T-cell (primary cell): ENCODE data around the gene CCDC33. TPM values are rescaled to one million over a fixed set of nuclear protein-coding genes. Genes with fewer than 3 reads are reported as not detected.

Source experiments
- ATAC-seq, 4 experiments: fragments of 200-7000 bp in 3 of 4; fragments of 150-1000 bp in 1 of 4; cut with Tn5 transposase; replicated peaks in 1 of 4; 1 replicate in 3 of 4; 2 replicates in 1 of 4; pipeline ENCODE4 v1.10.0; 2021; ENCODE audit warnings: moderate library complexity in 3 of 4, mild to moderate bottlenecking in 2 of 4, moderate number of reproducible peaks in 1 of 4
- CTCF ChIA-PET, 2 donors: fragments of 300-600 bp; sonication (Branson Sonifier 250); formaldehyde crosslinking; loops; one replicate each; lab custom pipeline; 2022; ENCODE audit warnings: antibody characterized with exemption in 2 of 2; lab: Charles Lee
- POLR2A ChIA-PET, 2 donors: fragments of 300-600 bp; sonication (Branson Sonifier 250); formaldehyde crosslinking; loops; one replicate each; lab custom pipeline; 2022; ENCODE audit warnings: antibody characterized with exemption in 2 of 2; lab: Charles Lee
- DNase-seq, 35 experiments: peaks; one replicate each; pipeline versions ENCODE4 v3.0.0 to v3.0.0-alpha.2; 2013 to 2023
- H3K27ac ChIP-seq: one replicate; pipeline ENCODE4 v1.5.1; 2013; ENCODE audit warnings: low read length
- H3K27me3 ChIP-seq, 2 experiments: replicated peaks in 1 of 2; 1 replicate in 1 of 2; 2 replicates in 1 of 2; pipeline versions ENCODE4 v1.6.1 to v1.7.0; 2013; ENCODE audit warnings: low read length in 1 of 2, mixed read lengths in 1 of 2; ENCODE audit not compliant: control insufficient read depth in 2 of 2, insufficient read depth in 2 of 2; ENCODE audit errors: extremely low read depth in 1 of 2
- H3K36me3 ChIP-seq, 2 donors: 1 replicate in 1 of 2; 2 replicates in 1 of 2; pipeline versions ENCODE4 v1.6.1 to v1.7.0; 2013; ENCODE audit warnings: low read length in 1 of 2; ENCODE audit not compliant: control insufficient read depth in 2 of 2, insufficient read depth in 1 of 2; ENCODE audit errors: extremely low read depth in 1 of 2
- H3K4me1 ChIP-seq, 2 experiments: 1 replicate in 1 of 2; 2 replicates in 1 of 2; pipeline versions ENCODE4 v1.6.1 to v1.7.0; 2013; ENCODE audit warnings: low read length in 2 of 2, mixed read lengths in 1 of 2; ENCODE audit not compliant: insufficient read depth in 2 of 2, control insufficient read depth in 1 of 2; ENCODE audit errors: extremely low read depth in 1 of 2
- H3K4me3 ChIP-seq, 2 donors: 1 replicate in 1 of 2; 2 replicates in 1 of 2; pipeline versions ENCODE4 v1.5.1 to v1.7.0; 2013; ENCODE audit warnings: mild to moderate bottlenecking in 2 of 2, low read length in 1 of 2, moderate library complexity in 1 of 2; ENCODE audit not compliant: control insufficient read depth in 1 of 2; ENCODE audit errors: extremely low read depth in 1 of 2
- H3K9me3 ChIP-seq: 2 replicates; pipeline ENCODE4 v1.7.0; 2013
- H3K27ac Mint-ChIP-seq, 2 donors: one replicate each; pipeline ENCODE4 v1.8.0; 2020 to 2021; ENCODE audit warnings: mild to moderate bottlenecking in 2 of 2, mixed read lengths in 2 of 2
- H3K27me3 Mint-ChIP-seq, 2 donors: one replicate each; pipeline ENCODE4 v1.8.0; 2021 to 2022; ENCODE audit warnings: mixed read lengths in 2 of 2
- H3K36me3 Mint-ChIP-seq: one replicate; pipeline ENCODE4 v1.8.0; 2021; ENCODE audit warnings: mixed read lengths
- H3K4me1 Mint-ChIP-seq, 3 donors: one replicate each; pipeline ENCODE4 v1.8.0; 2020 to 2022; ENCODE audit warnings: mixed read lengths in 3 of 3, mild to moderate bottlenecking in 1 of 3
- H3K4me3 Mint-ChIP-seq, 3 donors: one replicate each; pipeline ENCODE4 v1.8.0; 2020 to 2022; ENCODE audit warnings: mild to moderate bottlenecking in 3 of 3, mixed read lengths in 3 of 3, moderate library complexity in 3 of 3
- H3K9me3 Mint-ChIP-seq, 3 donors: one replicate each; pipeline ENCODE4 v1.8.0; 2020 to 2022; ENCODE audit warnings: mixed read lengths in 3 of 3
- WGBS: methylation state at CpG from one replicate; pipeline ENCODE4 v1.1.5; 2013; ENCODE audit warnings: missing lambda C conversion rate; ENCODE audit not compliant: insufficient coverage; 5-methylcytosine and 5-hydroxymethylcytosine counted together
- total RNA-seq, 35 experiments: library from RNA in 6 of 35; stranded (reverse) in 6 of 35; fragments of 120-200 nt in 1 of 35; gene quantifications; one replicate each; pipeline versions ENCODE4 v1.2.1 to v1.2.4 and lab custom pipeline; 2013 to 2026

CCDC33 gene
- total RNA-seq, 5 donors from 2014 or later (not counting 1 experiment from before 2014, with no cell fraction given), result not detected

DNA sequence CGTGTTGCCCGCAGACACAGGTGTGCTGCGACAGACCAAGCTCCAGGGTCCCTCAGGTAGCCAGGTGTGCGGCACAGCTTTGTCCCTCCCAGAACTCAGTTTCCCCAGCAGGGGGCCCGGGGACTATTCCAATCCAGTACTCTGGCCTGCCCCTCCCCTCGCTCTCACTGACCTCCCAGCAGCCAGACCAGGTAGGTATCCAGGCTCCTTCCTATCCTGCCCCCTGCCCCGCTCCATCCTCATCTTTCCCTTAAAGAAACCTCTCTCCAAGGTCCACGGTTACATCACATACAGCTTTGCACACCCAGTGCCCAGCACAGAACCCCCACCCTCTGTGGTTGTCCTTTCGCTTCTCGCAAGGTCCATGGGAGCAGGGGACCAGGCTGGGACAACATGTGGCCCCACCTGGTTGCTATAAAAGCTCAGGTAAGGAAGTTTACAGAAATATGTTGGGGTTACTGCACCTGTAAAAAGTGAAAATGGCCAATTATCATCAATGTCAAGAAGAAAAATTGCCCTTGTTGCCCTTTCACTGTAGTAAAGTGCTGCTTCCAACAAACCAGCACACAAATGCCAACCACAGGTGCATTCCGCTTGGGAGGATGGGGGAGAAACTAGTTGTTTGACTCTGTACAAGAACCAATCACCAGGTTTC is 138.6 kb downstream of the CCDC33 start:
- Histone ChIP-seq H3K9me3 (no peaks in the 10 kb centered on the region), H3K36me3 (no peaks in the 10 kb centered on the region), H3K4me1 (peaks cover 6 to 25% of the 10 kb centered on the region in 2 experiments), H3K4me3 (peak overlapping the region; percentile 65 to 98), H3K27ac (no peak overlapping the region), H3K27me3 (peaks cover 0 to 7% of the 10 kb centered on the region in 2 experiments)
- ChIA-PET CTCF (interaction anchor here (0.6 to 4.2 kb wide), 8 partner anchors 10 to 326 kb away, joined by 3 to 25 read pairs (median 4); partner anchors contain the start of gene UBL7 (in 1 of the 2)), POLR2A (no interaction called here)
- Mint-ChIP-seq H3K36me3 (no peaks in the 10 kb centered on the region), H3K9me3 (no peaks in the 10 kb centered on the region), H3K27ac (peak overlapping the region; percentile 41 to 59), H3K4me3 (peak overlapping the region; percentile 80 to 86 (median 82)), H3K27me3 (peaks cover 6 to 7% of the 10 kb centered on the region in 2 donors), H3K4me1 (peaks cover 15 to 26% (median 18%) of the 10 kb centered on the region in 3 donors)
- DNase-seq, result peak in 2 of 35 experiments; percentile 15 to 26
- 19% methylated on average over 8 of the region's 11 CpGs for WGBS
- peak in 2 of 4 experiments; percentile 5 to 26 for ATAC-seq

GRCh38 chr15:74375303-74375693 is 139.2 kb downstream of the CCDC33 start:
- Histone ChIP-seq H3K27me3 (peaks cover 0 to 5% of the 10 kb centered on the region in 2 experiments), H3K4me3 (no peak overlapping the region), H3K9me3 (no peaks in the 10 kb centered on the region), H3K27ac (no peak overlapping the region), H3K4me1 (peaks cover 6 to 25% of the 10 kb centered on the region in 2 experiments), H3K36me3 (no peaks in the 10 kb centered on the region)
- CTCF ChIA-PET, result interaction anchor here (0.8 to 4.2 kb wide), 8 partner anchors 10 to 327 kb away, joined by 3 to 25 read pairs (median 4); partner anchors contain the start of gene UBL7 (in 1 of the 2)
- peaks cover 2 to 4% of the 10 kb centered on the region in 2 donors for H3K27me3 Mint-ChIP-seq
- H3K4me1 Mint-ChIP-seq, result peaks cover 15 to 26% (median 18%) of the 10 kb centered on the region in 3 donors
- DNase-seq (peak; percentile 44 to 87 (median 76)), ATAC-seq (no peak)
- WGBS, result 6% methylated on average over 6 of the region's 9 CpGs
- POLR2A ChIA-PET, result no interaction called here
- H3K4me3 Mint-ChIP-seq, result peak overlapping the region; percentile 80 to 86 (median 82)
- peak overlapping the region; percentile 41 to 59 for H3K27ac Mint-ChIP-seq
- H3K9me3 Mint-ChIP-seq, result no peaks in the 10 kb centered on the region
- H3K36me3 Mint-ChIP-seq, result no peaks in the 10 kb centered on the region

- Histone ChIP-seq H3K27me3 (peaks cover 0 to 8% of the 10 kb centered on the region in 2 experiments), H3K4me1 (peaks cover 6 to 25% of the 10 kb centered on the region in 2 experiments), H3K36me3 (no peaks in the 10 kb centered on the region), H3K9me3 (no peaks in the 10 kb centered on the region), H3K4me3 (no peak overlapping the region), H3K27ac (no peak overlapping the region)
- ATAC-seq (no peak), DNase-seq (no peak)
- Mint-ChIP-seq H3K27ac (no peak overlapping the region), H3K27me3 (no peaks in the 10 kb centered on the region), H3K36me3 (no peaks in the 10 kb centered on the region), H3K9me3 (no peaks in the 10 kb centered on the region), H3K4me3 (no peak overlapping the region), H3K4me1 (peaks cover 15 to 26% (median 18%) of the 10 kb centered on the region in 3 donors)
- ChIA-PET CTCF (interaction anchor here (0.5 to 4.2 kb wide), 7 partner anchors 9 to 822 kb away, joined by 3 to 25 read pairs (median 5); partner anchors contain the start of gene CYP1A1 (in 1 of the 2)), POLR2A (interaction anchor here in 1 of 2 donors (0.6 kb wide), 1 partner anchor 85 kb away, joined by 7 read pairs; the partner anchor contains the start of gene UBL7)
- WGBS, result no CpG with 5 or more reads among the region's 1 CpG
Observed at GRCh38 chr15:74376226-74376625, 140.1 kb downstream of the CCDC33 start.

DNA sequence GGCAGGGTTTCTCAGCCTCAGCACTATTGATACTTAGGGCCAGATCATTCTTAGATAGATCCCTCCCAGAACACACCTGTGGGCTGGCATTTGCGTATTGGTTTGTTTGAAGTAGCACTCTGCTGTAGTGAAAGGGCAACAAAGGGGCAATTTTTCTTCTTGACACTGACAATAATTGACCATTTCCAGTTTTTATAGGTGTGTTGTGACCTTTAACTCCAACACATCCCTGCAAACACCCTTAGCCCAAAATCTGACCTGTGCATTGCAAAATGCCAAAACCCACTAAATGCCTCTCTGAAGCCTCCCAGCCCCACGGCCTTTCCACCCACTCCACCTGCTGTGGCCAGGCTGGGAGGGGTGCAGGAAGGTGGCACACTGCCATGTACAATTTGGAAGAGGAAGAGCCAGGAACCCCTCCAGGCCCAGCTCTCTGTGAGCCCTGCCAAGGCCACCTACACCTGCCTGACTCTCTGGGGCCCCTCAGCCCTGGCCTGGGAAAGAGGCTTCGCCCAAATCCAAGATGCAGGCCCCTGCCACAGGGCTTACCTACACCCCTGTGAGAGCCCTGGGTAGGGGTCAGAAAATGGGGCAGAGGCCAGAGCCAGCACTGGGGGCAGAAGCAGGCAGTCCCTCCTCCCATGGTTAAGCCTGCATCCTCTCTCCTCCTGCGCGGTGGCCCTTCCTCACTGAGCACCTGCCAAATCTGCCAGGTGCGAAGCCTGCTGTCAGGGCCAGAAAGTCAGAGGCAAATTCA is 140.9 kb downstream of the CCDC33 start:
- ChIA-PET CTCF (no interaction called here), POLR2A (interaction anchor here in 1 of 2 donors (0.6 kb wide), 1 partner anchor 84 kb away, joined by 7 read pairs; the partner anchor contains the start of gene UBL7)
- Histone ChIP-seq H3K4me3 (no peak overlapping the region), H3K27ac (no peak overlapping the region), H3K36me3 (no peaks in the 10 kb centered on the region), H3K4me1 (peaks cover 6 to 25% of the 10 kb centered on the region in 2 experiments), H3K27me3 (peaks cover 0 to 9% of the 10 kb centered on the region in 2 experiments), H3K9me3 (no peaks in the 10 kb centered on the region)
- Mint-ChIP-seq H3K27me3 (no peaks in the 10 kb centered on the region), H3K36me3 (no peaks in the 10 kb centered on the region), H3K4me1 (peaks cover 15 to 26% (median 18%) of the 10 kb centered on the region in 3 donors), H3K4me3 (no peak overlapping the region), H3K27ac (peak overlapping the region in 1 of 2 donors; percentile 16), H3K9me3 (no peaks in the 10 kb centered on the region)
- DNase-seq, result no peak
- WGBS, result 100% methylated on average over 1 of the region's 6 CpGs
- no peak for ATAC-seq

DNA sequence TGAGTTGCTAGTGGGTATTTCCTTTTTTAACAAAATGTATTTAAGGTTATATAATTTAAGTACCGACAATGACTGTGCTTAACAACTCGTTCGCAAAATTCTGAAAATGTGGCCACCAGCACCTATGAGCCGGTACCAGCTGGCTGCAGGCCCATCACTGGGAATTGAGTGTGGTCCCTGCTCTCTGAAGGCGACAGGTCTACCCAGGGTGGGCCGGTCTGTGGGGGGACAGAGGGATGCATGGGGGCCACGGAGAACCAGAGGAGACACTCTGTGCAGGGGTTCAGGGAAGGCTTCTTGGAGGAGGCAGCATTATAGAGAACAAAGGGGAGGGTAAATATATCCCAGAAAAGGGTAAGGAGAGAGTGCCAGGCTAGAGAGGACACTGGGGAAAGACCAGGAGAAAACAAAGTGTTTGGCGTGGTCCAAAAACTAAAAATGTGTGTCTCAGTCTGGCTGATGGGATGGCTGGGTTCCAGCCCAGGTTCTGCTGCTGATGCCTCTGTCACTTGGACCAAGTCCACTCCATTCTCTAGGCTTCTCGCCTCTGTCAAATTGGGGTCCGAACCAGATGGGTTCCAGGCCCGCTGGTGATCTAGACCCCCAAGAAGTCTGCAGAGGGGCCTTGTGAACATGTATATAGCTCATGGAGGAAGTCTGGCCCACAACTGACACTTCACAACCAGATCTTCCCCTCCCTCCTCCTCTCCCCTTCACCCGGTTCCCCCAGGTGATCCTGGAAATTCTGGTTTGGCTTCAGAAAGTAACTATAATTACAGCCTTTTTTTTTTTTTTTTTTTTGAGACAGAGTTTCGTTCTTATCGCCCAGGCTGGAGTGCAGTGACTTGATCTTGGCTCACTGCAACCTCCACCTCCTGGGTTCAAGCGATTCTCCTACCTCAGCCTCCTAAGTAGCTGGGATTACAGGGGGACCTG is 142.0 kb downstream of the CCDC33 start:
- H3K36me3 ChIP-seq, result no peaks in the 10 kb centered on the region
- Mint-ChIP-seq H3K4me3 (no peak overlapping the region), H3K27me3 (no peaks in the 10 kb centered on the region), H3K36me3 (no peaks in the 10 kb centered on the region), H3K9me3 (no peaks in the 10 kb centered on the region), H3K27ac (no peak overlapping the region), H3K4me1 (peaks cover 21 to 26% (median 24%) of the 10 kb centered on the region in 3 donors)
- H3K4me3 ChIP-seq, result no peak overlapping the region
- ATAC-seq (no peak), DNase-seq (no peak)
- CTCF ChIA-PET, result interaction anchor here (0.6 to 0.9 kb wide), 6 partner anchors 22 to 1207 kb away, joined by 3 to 8 read pairs (median 4); no protein-coding TSS in a partner anchor
- H3K4me1 ChIP-seq, result peaks cover 6 to 36% of the 10 kb centered on the region in 2 experiments
- no peak overlapping the region for H3K27ac ChIP-seq
- POLR2A ChIA-PET, result no interaction called here
- WGBS, result 96% methylated on average over 8 of the region's 15 CpGs
- peaks cover 0 to 12% of the 10 kb centered on the region in 2 experiments for H3K27me3 ChIP-seq
- H3K9me3 ChIP-seq, result no peaks in the 10 kb centered on the region
